Measurements from ENCODE around the gene CACNA2D2.

The CACNA2D2 gene

DNA sequence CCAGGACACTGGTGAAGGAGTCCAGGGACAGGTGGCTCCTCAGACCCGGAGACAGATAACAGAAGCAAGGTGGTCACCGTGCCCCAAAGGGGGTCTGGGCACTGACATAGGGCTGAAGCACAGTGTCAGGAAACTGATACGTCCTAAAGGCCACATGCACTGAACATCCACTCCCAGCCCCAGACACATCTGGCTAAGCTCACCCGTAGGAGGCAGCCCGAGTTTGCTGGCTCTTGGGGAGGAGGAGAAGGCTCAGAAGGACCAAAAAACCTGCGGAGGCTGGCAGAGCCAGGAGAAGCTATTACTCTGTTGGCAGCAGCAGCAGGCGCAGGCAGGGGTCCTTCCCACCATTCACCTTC, 1.2 kb downstream of the CACNA2D2 start:
- no peak for DNase-seq (ENCODE audit: low read depth in 2 of 2)

DNA sequence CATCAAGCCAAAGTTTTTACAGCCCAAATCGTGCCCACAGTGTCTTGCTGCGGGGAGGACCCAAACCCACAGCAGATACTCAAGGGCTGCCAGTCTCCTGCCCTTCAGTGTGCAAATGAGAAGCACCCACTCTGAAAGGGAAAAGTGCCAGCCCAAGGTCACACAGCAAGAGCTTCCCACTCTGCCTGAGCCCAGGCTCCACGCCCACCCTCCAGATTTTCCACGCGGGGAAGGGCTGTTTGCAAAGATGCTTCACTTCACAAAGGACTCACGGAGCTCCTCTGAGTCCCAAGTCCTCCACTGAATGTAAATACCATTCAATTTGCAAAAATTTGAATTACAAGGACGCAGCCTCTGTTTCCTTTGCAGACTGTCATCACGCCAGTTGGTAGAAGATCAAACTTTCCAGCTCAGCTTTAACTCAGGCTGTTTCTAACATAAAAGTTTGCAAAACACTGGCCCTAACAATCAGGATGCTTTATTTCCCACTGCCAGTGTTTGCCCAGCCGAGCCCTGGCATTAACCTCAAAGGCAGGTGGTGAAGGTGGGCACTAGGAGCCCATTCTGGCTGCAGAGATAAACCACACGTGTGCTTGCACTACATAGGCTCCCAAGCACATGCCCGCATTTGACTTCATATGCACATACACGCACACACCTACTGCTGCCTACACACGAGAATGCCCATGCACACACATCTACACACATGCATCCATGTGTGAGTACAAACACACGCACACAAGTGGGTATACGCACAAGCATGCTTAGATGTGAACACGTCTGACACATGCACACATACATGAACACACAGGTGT, 7.6 kb downstream of the CACNA2D2 start:
- no peak for DNase-seq (ENCODE audit: low read depth in 2 of 2)

- DNase-seq (ENCODE audit: low read depth in 2 of 2): no peak
Observed at GRCh38 chr3:50494126-50494525, 9.3 kb downstream of the CACNA2D2 start.

- DNase-seq (ENCODE audit: low read depth in 2 of 2): no peak
Observed at GRCh38 chr3:50493623-50494022, 9.8 kb downstream of the CACNA2D2 start.

DNA sequence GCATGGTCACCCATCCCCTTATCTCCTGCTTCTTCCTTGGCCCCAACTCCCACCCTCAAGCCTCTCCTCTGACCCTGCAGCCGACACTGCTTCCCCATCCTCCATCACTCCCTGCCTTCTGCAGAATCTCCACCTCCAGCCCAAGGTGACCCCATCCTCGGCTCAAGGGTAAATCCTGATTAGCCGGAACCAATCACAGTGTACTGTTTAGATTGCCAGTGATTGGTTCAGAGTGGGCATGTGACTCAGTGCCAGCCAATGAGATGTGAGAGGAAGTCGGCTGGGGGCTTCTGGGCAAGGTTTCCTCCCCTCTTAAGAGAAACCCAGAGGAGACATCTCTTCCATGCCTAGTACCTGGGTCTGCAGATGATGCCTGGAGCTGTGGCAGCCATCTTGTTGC, 10.3 kb downstream of the CACNA2D2 start:
- no peak for DNase-seq (ENCODE audit: low read depth in 2 of 2)

DNA sequence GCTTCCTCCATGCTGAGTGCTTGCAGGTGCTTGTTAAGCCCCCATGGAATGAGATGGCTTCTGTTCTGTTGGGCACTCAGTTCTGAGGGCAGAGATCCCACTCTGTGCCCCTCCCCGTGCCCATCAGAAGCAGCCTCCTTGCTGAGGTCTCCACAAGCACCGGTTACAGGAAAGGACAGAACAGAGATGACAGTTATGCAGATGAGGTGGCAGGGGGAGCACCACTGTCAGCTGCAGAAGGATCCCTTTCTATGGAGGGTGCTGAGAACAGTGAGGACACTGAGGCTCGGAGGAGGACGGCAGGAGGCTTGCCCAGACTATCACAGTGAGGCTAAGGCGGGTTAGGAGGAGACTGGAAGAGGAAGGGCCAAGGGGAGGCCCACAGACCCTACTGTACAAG, 12.4 kb downstream of the CACNA2D2 start:
- no peak for DNase-seq (ENCODE audit: low read depth in 2 of 2)

- DNase-seq (ENCODE audit: low read depth in 2 of 2): no peak
Observed at GRCh38 chr3:50490424-50490823, 13.0 kb downstream of the CACNA2D2 start.

GRCh38 chr3:50487181-50487580, 16.3 kb downstream of the CACNA2D2 start:
- DNase-seq (ENCODE audit: low read depth in 2 of 2): no peak

- DNase-seq (ENCODE audit: low read depth in 2 of 2): no peak
Observed at GRCh38 chr3:50486219-50486888, 17.1 kb downstream of the CACNA2D2 start.

DNA sequence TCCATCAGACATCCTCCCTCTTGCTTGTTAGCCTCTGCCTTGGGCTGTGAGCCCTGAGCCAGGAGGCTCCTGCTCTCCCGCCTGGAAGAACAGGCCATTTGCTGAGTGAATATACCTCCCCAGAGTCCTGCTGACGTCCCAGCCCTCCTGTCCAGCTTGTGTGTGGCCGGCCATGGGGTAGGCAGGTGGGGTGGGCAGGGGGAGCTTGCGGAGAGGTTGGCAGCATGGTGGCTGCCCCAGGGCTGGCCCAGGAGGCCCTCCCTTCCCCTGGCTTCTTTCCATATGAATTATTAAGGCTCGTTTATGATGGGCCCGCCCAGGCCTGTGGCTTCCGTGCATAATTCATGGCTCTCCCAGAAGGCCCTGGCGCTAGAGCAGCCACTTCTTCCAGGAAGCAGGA, 18.7 kb downstream of the CACNA2D2 start:
- no peak for DNase-seq (ENCODE audit: low read depth in 2 of 2)

- DNase-seq (ENCODE audit: low read depth in 2 of 2): no peak
Observed at GRCh38 chr3:50483374-50483773, 20.1 kb downstream of the CACNA2D2 start.

DNA sequence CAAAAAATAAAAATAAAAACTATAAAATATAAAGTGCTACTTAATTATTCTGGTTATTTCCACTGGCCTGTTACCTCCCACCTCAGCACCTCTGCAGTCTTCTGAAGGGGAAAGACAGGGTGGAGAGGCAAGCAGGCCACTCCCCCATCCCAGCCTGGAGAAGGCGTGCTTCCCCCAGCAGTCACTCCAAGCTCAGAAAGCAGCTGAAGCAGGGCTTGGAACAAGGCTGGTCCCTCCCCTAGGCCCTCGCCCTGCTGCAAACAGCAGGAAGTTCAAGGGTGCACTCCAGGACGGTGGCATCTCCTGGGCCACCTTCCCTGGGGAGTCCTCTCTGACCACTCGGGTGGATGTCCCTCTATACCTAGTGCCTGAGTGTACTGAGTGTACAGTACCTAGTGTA, 21.4 kb downstream of the CACNA2D2 start:
- DNase-seq (ENCODE audit: low read depth in 2 of 2): no peak

DNA sequence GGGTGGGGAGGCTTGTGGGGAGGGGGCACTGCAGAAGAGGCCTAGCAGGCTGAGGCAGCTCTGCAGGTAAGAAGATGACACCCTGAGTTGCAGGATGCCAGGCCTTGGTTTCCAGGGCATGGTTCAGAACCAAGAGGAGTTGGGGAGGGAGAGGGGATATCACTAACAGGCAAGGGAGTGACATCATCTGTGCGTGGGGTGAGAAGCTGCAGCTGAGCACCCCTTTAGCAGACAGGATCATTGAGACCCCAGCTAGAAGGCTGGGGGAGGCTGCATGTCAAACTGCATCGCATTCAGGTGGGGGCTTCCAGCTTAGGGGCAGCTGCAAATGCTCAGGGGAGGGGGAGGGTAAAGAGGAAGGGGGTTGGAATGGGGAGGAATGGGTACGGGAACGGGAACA, 23.0 kb downstream of the CACNA2D2 start:
- DNase-seq (ENCODE audit: low read depth in 2 of 2): no peak

DNA sequence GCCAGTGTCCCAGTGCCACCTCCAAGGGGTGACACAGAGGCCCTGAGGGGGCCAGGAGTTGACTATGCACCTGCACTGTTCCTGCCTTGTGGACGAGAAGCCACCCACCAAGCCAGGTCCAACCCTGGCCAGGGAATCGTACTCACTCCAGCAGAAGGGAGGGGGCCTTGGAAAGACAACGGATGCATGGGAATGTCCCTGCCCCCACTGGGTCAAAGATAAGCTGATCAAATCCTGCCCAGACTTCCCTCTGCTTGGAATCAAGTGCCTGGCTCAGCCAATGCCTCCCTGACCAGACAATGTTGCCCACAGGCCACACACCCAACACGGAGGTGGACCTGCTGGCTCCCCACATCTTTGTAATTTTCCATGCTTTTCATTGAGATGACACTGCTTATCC, 23.9 kb downstream of the CACNA2D2 start:
- DNase-seq (ENCODE audit: low read depth in 2 of 2): no peak

GRCh38 chr3:50478671-50479260, 24.7 kb downstream of the CACNA2D2 start:
- DNase-seq (ENCODE audit: low read depth in 2 of 2): no peak

- no peak for DNase-seq (ENCODE audit: low read depth in 2 of 2)
Observed at GRCh38 chr3:50478051-50478450, 25.4 kb downstream of the CACNA2D2 start.

DNA sequence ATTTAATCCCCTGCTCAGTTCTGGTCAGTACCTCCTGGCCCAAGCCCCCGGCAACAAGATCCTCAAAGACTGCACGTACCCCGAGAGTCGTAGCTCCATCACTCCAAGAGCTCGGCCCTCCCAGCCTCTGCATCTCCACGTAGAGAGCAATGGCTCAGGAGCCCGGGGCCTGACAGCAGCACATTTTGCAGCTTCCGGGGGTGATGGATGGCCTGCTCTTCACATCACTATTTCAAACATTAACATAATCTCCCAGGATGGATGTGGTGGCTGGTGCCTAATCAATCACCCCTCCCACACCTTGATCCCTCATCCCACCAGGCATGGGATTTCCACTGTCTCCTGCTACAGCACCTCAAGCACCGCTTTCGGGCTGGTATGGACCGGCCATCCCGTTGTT, 28.1 kb downstream of the CACNA2D2 start:
- DNase-seq (ENCODE audit: low read depth in 2 of 2): no peak

DNA sequence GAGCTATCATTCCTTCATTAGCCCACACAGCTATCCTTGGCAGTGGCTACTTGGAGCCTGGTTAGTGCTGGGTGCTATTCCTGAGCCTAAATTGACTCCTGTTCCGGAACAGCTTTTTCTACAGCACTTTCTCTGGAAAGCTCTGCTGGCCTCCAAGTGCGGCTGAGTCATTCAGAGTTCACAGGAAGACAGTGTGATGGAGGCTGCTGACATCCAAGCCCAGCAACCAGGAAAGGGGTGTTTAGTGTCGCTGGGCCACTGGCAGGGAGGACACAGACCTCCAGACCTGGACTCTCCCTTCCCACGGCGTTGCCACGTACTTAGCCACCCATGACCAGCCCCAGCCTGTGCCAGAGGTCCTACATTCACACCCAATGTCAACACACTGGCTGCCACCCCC, 28.7 kb downstream of the CACNA2D2 start:
- DNase-seq (ENCODE audit: low read depth in 2 of 2): no peak

DNA sequence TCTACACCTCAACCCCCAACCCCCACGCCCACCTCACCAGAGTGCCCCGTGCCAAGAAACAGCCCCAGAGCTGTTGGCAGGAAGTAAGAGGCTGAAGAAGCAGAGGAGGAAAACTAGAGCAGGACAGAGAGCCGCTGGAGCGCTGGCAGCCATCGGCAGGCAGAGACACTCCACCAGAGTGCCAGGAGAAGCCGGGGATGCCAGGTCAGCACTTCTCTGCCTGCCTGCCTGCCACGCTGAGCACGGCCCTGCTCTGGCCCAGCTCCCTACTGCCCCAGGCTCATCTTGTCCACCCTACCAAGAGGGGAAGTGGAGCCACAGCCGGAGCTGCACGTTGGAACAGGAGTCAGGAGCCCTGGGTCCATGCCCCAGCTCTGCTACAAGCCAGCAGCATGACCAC, 29.7 kb downstream of the CACNA2D2 start:
- no peak for DNase-seq (ENCODE audit: low read depth in 2 of 2)

DNA sequence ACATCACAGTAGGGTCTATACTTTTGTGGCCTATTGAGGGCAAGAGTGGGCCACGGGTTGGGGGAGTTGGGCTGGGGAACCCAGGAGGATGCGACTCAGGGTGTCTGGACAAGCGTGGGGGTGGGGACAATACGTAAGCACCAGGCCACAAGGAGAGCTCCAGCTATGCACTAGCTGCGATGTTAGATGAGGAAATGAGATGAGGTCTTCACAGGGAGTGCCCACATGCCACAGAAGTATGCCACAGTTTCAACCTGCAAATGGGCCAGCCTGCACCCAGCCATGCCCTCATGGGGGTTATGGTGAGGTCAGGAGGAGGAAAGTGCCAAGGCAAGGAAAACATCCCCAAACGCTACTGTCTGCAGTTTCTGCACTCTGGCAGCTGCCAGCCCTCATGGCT, 30.5 kb downstream of the CACNA2D2 start:
- DNase-seq (ENCODE audit: low read depth in 2 of 2): no peak

GRCh38 chr3:50470658-50471057, 32.8 kb downstream of the CACNA2D2 start:
- no peak for DNase-seq (ENCODE audit: low read depth in 2 of 2)

GRCh38 chr3:50467919-50468318, 35.5 kb downstream of the CACNA2D2 start:
- no peak for DNase-seq (ENCODE audit: low read depth in 2 of 2)

DNA sequence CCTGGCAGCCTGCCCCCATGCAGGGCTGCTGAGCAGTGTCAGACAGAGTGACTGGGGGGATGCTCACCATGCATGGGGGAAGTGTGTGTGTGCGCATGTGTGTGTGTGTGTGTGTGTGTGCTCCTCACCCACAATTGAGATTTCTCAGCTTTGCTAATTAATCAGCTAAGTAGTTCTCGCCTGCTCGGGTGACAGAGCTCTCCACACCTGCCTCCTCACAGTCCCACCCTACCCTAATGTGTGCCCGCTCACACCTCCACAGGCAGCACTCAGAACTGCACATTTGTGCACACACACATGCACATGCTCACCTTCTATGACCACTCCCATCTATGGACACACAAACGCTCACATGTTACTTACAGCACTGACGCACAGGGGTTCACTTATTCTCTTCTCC, 37.3 kb downstream of the CACNA2D2 start:
- DNase-seq (ENCODE audit: low read depth in 2 of 2): no peak
